ENCODE results near the gene RASAL2. TPM values are rescaled to one million over a fixed set of nuclear protein-coding genes. Genes with fewer than 3 reads are reported as not detected.

The RASAL2 gene
- total RNA-seq, 1 experiment from 2014 or later, result 22.2 TPM

DNA sequence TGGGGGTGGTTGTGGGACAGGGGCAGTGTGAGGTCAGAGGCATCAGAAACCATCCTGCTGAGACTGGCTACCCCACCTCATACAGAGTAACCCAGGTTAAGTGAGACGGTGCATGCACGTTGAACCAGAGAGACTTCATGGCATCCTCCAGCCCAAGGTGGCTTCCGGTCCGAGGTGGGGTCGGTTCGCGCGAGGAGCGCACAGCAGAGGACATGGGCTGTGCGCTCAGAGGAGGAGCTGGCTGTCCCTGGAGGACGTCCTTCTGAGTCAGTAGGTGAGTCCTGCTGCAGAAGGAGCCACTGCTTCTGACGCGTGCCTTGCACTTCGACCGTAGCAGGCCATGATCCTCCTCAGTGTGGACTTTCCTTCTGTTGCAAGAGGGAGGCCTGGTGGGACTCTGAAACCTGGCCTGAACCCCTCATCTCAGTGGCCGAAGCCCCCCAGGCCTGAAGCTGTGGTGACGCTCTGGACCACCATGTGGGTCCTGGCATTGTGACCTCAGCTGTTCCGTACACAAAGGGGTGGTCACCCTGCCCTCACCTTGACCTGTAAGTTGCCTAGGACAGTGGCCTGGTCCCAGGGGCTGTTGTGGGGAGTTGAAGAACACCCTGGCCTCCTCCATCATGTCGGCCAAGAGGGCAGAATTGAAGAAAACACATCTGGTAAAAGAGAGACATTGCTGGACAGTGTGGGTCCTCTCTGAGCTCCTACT lies 418.8 kb downstream of the RASAL2 start, which contains the start of gene TEX35:
Gene TEX35, plus strand, starts transcription at position 544 of the 712 bp plus-strand sequence. Its CDS starts 80 bp downstream, at position 624.
- Mint-ChIP-seq H3K4me1 (peaks cover 0 to 6% of the 10 kb centered on the region in 2 experiments; a peak in 2 of 4 replicates), H3K9me3 (no peaks in the 10 kb centered on the region), H3K27me3 (ENCODE audit: low read depth) (peaks cover 2% of the 10 kb centered on the region), H3K27ac (peak within 1 kb of the TSS in 1 of 3 experiments; percentile 70; a peak in 1 of 7 replicates), H3K36me3 (ENCODE audit: insufficient read depth in 1 of 3, low read depth in 3 of 3) (no peaks in the 10 kb centered on the region), H3K4me3 (no peak within 1 kb of the TSS)
- no CpG with 5 or more reads among the region's 19 CpGs for WGBS (ENCODE audit: extremely low coverage, insufficient read length, low lambda C conversion rate)
- Histone ChIP-seq H3K4me2 (ENCODE audit: insufficient read depth, insufficient read length, low read length) (no peak within 1 kb of the TSS), H2AK5ac (ENCODE audit: insufficient read length, low read length) (no peak within 1 kb of the TSS), H2BK12ac (ENCODE audit: insufficient read length, low read depth, low read length) (no peak within 1 kb of the TSS), H3K9ac (ENCODE audit: extremely low read depth, insufficient read length, low read length) (no peak within 1 kb of the TSS), H2BK5ac (ENCODE audit: insufficient read length, low read length) (no peak within 1 kb of the TSS), H2BK15ac (ENCODE audit: low read depth, low read length) (no peak within 1 kb of the TSS), H3T11ph (ENCODE audit: low read length) (no peak within 1 kb of the TSS), H2AFZ (ENCODE audit: low read length) (no peak within 1 kb of the TSS), H3K9me3 (ENCODE audit: control insufficient read depth, low read depth, low read length) (no peaks in the 10 kb centered on the region), H4K5ac (ENCODE audit: insufficient read length, low read depth, low read length) (no peak within 1 kb of the TSS), H3K18ac (ENCODE audit: insufficient read length, low read depth, low read length) (no peak within 1 kb of the TSS), H2BK120ac (ENCODE audit: low read depth, low read length, poor library complexity, severe bottlenecking) (no peak within 1 kb of the TSS), H3K23ac (ENCODE audit: insufficient read length, low read depth, low read length) (no peak within 1 kb of the TSS), H3K56ac (ENCODE audit: insufficient read length, low read depth, low read length) (no peak within 1 kb of the TSS), H3K27ac (ENCODE audit: insufficient read length, low read depth, low read length) (no peak within 1 kb of the TSS), H3K23me2 (ENCODE audit: insufficient read length, low read depth, low read length, poor library complexity, severe bottlenecking) (no peaks in the 10 kb centered on the region), H2BK20ac (ENCODE audit: low read depth, low read length, poor library complexity, severe bottlenecking) (no peak within 1 kb of the TSS), H4K8ac (replicated peaks; ENCODE audit: insufficient read length, low read depth, low read length) (no peak within 1 kb of the TSS), H3K14ac (ENCODE audit: insufficient read depth, low read length) (no peak within 1 kb of the TSS), H3K4ac (ENCODE audit: low read depth, low read length) (no peak within 1 kb of the TSS), H3K27me3 (ENCODE audit: insufficient read depth, low read length) (no peaks in the 10 kb centered on the region), H4K91ac (ENCODE audit: insufficient read length, low read depth, low read length) (no peak within 1 kb of the TSS), H4K20me1 (ENCODE audit: control insufficient read depth, insufficient read depth, insufficient read length) (no peaks in the 10 kb centered on the region), H3K79me1 (ENCODE audit: insufficient read depth, low read depth, low read length, poor library complexity, severe bottlenecking) (no peaks in the 10 kb centered on the region), H3K4me1 (ENCODE audit: insufficient read depth, low read length) (no peaks in the 10 kb centered on the region), H3K79me2 (ENCODE audit: insufficient read depth, low read length) (no peaks in the 10 kb centered on the region)
- no peak for DNase-seq
- TF ChIP-seq, protein P1, sequence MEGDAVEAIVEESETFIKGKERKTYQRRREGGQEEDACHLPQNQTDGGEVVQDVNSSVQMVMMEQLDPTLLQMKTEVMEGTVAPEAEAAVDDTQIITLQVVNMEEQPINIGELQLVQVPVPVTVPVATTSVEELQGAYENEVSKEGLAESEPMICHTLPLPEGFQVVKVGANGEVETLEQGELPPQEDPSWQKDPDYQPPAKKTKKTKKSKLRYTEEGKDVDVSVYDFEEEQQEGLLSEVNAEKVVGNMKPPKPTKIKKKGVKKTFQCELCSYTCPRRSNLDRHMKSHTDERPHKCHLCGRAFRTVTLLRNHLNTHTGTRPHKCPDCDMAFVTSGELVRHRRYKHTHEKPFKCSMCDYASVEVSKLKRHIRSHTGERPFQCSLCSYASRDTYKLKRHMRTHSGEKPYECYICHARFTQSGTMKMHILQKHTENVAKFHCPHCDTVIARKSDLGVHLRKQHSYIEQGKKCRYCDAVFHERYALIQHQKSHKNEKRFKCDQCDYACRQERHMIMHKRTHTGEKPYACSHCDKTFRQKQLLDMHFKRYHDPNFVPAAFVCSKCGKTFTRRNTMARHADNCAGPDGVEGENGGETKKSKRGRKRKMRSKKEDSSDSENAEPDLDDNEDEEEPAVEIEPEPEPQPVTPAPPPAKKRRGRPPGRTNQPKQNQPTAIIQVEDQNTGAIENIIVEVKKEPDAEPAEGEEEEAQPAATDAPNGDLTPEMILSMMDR (conservative IDR thresholded peaks at IDR 0.05), result no peak
